HepG2 (cell line): ENCODE data around the gene RHBDD1. TPM values are rescaled to one million over a fixed set of nuclear protein-coding genes. Genes with fewer than 3 reads are reported as not detected.

Experiments used
- ATAC-seq: fragments of 200-7000 bp; cut with Tn5 transposase; 3 replicates; pipeline ENCODE4 v1.9.1; 2020; ENCODE audit warnings: mild to moderate bottlenecking, moderate library complexity
- BruUV-seq: library from RNA; stranded (reverse); fragments of 400-500 nt; replicated peaks from 2 replicates; lab custom pipeline; 2021; lab: Mats Ljungman, UMichigan
- CTCF ChIA-PET: fragments of 300-600 bp; formaldehyde crosslinking; extraction: SDS; loops from one replicate; lab custom pipeline; 2021; ENCODE audit warnings: low total read pairs, inconsistent platforms, low intra/inter-chr PET ratio; lab: Yijun Ruan, JAX
- POLR2A ChIA-PET: fragments of 350-600 bp; sonication (Branson Sonifier 250); formaldehyde crosslinking; loops from one replicate; lab custom pipeline; 2020; ENCODE audit warnings: antibody characterized with exemption, inconsistent platforms; lab: Yijun Ruan, JAX
- DNase-seq: peaks from one replicate; pipeline ENCODE4 v3.0.0-alpha.2; 2015; ENCODE audit warnings: low spot score
- FAIRE-seq: peaks from 3 replicates; lab custom pipeline; 2011; peaks lifted over from hg19 to GRCh38; lab: Jason Lieb, UNC
- H2AFZ ChIP-seq: one replicate; pipeline ENCODE4 v1.6.1; 2011; ENCODE audit warnings: low read length, inconsistent platforms
- H3K27ac ChIP-seq: fragments of 300-600 bp; 3 replicates; pipeline ENCODE4 v1.8.0; 2011; ENCODE audit warnings: mixed run types, mild to moderate bottlenecking, mixed read lengths, low read length, inconsistent platforms; ENCODE audit not compliant: insufficient read depth; ENCODE audit errors: extremely low read length
- H3K27me3 ChIP-seq, 2 experiments: fragments of 200-600 bp in 1 of 2; 2 replicates in 1 of 2; 3 replicates in 1 of 2; pipeline versions ENCODE4 v1.6.0 to v1.8.0; 2011; ENCODE audit warnings: low read length in 2 of 2, mild to moderate bottlenecking in 2 of 2, moderate library complexity in 2 of 2, inconsistent platforms in 1 of 2; ENCODE audit not compliant: insufficient read depth in 2 of 2, control insufficient read depth in 1 of 2
- H3K36me3 ChIP-seq, 2 experiments: fragments of 200-600 bp in 1 of 2; replicated peaks in 1 of 2; 2 replicates in 1 of 2; 3 replicates in 1 of 2; pipeline versions ENCODE4 v1.5.1 to v1.8.0; 2011; ENCODE audit warnings: low read length in 2 of 2, inconsistent platforms in 1 of 2; ENCODE audit not compliant: insufficient read depth in 2 of 2, control insufficient read depth in 1 of 2
- H3K4me1 ChIP-seq: 2 replicates; pipeline ENCODE4 v1.5.1; 2012; ENCODE audit warnings: low read length, inconsistent platforms; ENCODE audit not compliant: insufficient read depth
- H3K4me2 ChIP-seq: 2 replicates; pipeline ENCODE4 v1.6.0; 2011; ENCODE audit warnings: low read depth, low read length, inconsistent platforms
- H3K4me3 ChIP-seq, 3 experiments: fragments of 200-600 bp in 1 of 3; sonication (generic), shearing (Covaris generic) in 1 of 3; replicated peaks in 1 of 3; 2 replicates each; pipeline ENCODE4 v1.5.1; 2011 to 2016; ENCODE audit warnings: low read length in 3 of 3, inconsistent platforms in 2 of 3, low read depth in 2 of 3, mild to moderate bottlenecking in 2 of 3, control low read depth in 1 of 3, mixed read lengths in 1 of 3; ENCODE audit not compliant: insufficient read depth in 1 of 3
- H3K79me2 ChIP-seq: one replicate; pipeline ENCODE4 v1.6.1; 2011; ENCODE audit warnings: low read length, inconsistent platforms; ENCODE audit not compliant: insufficient read depth
- H3K9ac ChIP-seq: 2 replicates; pipeline ENCODE4 v1.6.0; 2011; ENCODE audit warnings: mild to moderate bottlenecking, low read depth, low read length, inconsistent platforms; ENCODE audit not compliant: insufficient read depth
- H3K9me3 ChIP-seq: 2 replicates; pipeline ENCODE4 v1.5.1; 2012; ENCODE audit warnings: mild to moderate bottlenecking, low read length
- H4K20me1 ChIP-seq: 2 replicates; pipeline ENCODE4 v1.6.0; 2011; ENCODE audit warnings: inconsistent platforms, mild to moderate bottlenecking, low read length, moderate library complexity; ENCODE audit not compliant: insufficient read depth
- CCDC6 ChIP-seq: sonication (generic); formaldehyde crosslinking; IDR thresholded peaks from 2 replicates; pipeline ENCODE4 v1.8.1; 2022; ENCODE audit warnings: mild to moderate bottlenecking, missing genetic modification reagents, moderate library complexity
- FOSL1 ChIP-seq: sonication (generic); formaldehyde crosslinking; IDR thresholded peaks from 2 replicates; pipeline ENCODE4 v1.9.0; 2021; ENCODE audit warnings: missing genetic modification reagents, borderline replicate concordance
- KDM3A ChIP-seq: IDR thresholded peaks from 2 replicates; pipeline ENCODE4 v1.6.1; 2018; ENCODE audit warnings: low read depth, missing compliant biosample characterization
- KMT2A ChIP-seq: sonication (generic); formaldehyde crosslinking; IDR thresholded peaks from 2 replicates; pipeline ENCODE4 v1.4.0; 2020; ENCODE audit warnings: missing genetic modification reagents
- NFRKB ChIP-seq: fragments of 450-650 bp; IDR thresholded peaks from 2 replicates; pipeline ENCODE4 v1.6.1; 2017
- SRSF9 ChIP-seq: fragments of 200-400 bp; formaldehyde crosslinking; IDR thresholded peaks from 2 replicates; pipeline ENCODE4 v1.6.1; 2018; ENCODE audit warnings: borderline replicate concordance, mild to moderate bottlenecking, low read depth, low read length; ENCODE audit not compliant: insufficient read depth, poor library complexity, severe bottlenecking
- ZC3H13 ChIP-seq: sonication (generic); formaldehyde crosslinking; IDR thresholded peaks from 2 replicates; pipeline ENCODE4 v1.8.1; 2023; ENCODE audit warnings: mild to moderate bottlenecking, missing genetic modification reagents, moderate library complexity
- ZIK1 ChIP-seq: sonication (generic); formaldehyde crosslinking; IDR thresholded peaks from 2 replicates; pipeline ENCODE4 v1.5.0; 2020; ENCODE audit warnings: mild to moderate bottlenecking, low read depth, missing genetic modification reagents, borderline replicate concordance
- ZNF460 ChIP-seq: sonication (generic); formaldehyde crosslinking; IDR thresholded peaks from 2 replicates; pipeline ENCODE4 v1.5.1; 2020; ENCODE audit warnings: missing genetic modification reagents, mild to moderate bottlenecking, borderline replicate concordance
- WGBS: methylation state at CpG from one replicate; pipeline ENCODE4 v1.1.6; 2017; ENCODE audit warnings: low lambda C conversion rate; 5-methylcytosine and 5-hydroxymethylcytosine counted together
- in situ Hi-C: cut with HindIII; loops from 2 replicates; pipeline ENCODE4 v1.10.0; 2017; ENCODE audit warnings: low pct_unique_long_range_greater_than_20kb; ENCODE audit not compliant: extremely low pct_ligation_motif_present
- intact Hi-C: fragments of 100-400 bp; cut with micrococcal nuclease; formaldehyde crosslinking; loops from one replicate; pipeline ENCODE4 v1.10.0; 2022; ENCODE audit not compliant: unreplicated experiment
- polyA plus RNA-seq, 8 experiments: library from polyadenylated mRNA; depleted of rRNA in 3 of 8; stranded (reverse) in 7 of 8; unstranded in 1 of 8; fragments of >200 nt; fragmentation: Illumina TruSeq in 4 of 8; extraction: Trizol in 4 of 8; gene quantifications; 2 replicates each; pipeline versions ENCODE4 v1.2.1 to v1.2.3, GENCODE V29; 2011 to 2016; ENCODE audit warnings: low read depth in 4 of 8, missing spikeins in 1 of 8, mixed read lengths in 1 of 8; ENCODE audit not compliant: insufficient read depth in 1 of 8
- total RNA-seq, 5 experiments: library from RNA; depleted of rRNA; stranded (reverse); fragments of >200 nt; fragmentation: Illumina TruSeq; extraction: Trizol; gene quantifications; 2 replicates each; pipeline ENCODE4 v1.2.3, GENCODE V29; 2016; ENCODE audit warnings: low read depth in 1 of 5
- TF ChIP-seq, protein P1 (sequence below): sonication (generic); formaldehyde crosslinking; IDR thresholded peaks from 2 replicates; pipeline ENCODE4 v1.5.1; 2020; ENCODE audit warnings: mild to moderate bottlenecking, missing genetic modification reagents, moderate library complexity
- TF ChIP-seq, protein P2 (sequence below): sonication (generic); formaldehyde crosslinking; IDR thresholded peaks from 2 replicates; pipeline ENCODE4 v1.4.0; 2020; ENCODE audit warnings: missing genetic modification reagents, mild to moderate bottlenecking, borderline replicate concordance
- TF ChIP-seq, protein P3 (sequence below): fragments of 450-650 bp; IDR thresholded peaks from 2 replicates; pipeline ENCODE4 v1.6.1; 2017; ENCODE audit warnings: mild to moderate bottlenecking

The RHBDD1 gene
- total and polyA plus RNA-seq, 2 of the 13 experiments (the other 11 are each of a cell fraction or from before 2014, with no cell fraction given) = 8.2 to 9.5 TPM

DNA sequence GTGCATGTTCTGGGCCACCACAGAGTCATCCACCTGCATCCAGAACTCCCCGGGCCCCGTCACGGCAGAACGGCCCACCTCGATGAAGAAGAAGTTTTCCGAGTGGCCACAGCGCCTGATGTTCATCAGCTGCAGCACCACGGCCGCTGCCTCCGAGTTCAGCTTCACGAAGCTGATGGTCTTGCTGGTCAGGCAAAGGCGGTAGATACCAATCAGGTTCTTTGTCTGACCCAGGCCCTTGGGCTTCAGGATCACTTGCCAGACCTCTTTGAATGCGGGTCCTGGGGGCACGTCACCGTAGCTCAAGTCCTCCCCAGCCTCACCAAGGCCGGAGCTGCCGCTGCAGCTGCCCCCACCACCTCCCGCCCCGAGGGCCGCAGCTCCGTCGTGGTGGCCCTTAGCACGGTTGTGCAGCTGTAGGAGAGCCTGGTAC lies 37.8 kb upstream of the RHBDD1 start (continued):
- TF ChIP-seq, protein P1, sequence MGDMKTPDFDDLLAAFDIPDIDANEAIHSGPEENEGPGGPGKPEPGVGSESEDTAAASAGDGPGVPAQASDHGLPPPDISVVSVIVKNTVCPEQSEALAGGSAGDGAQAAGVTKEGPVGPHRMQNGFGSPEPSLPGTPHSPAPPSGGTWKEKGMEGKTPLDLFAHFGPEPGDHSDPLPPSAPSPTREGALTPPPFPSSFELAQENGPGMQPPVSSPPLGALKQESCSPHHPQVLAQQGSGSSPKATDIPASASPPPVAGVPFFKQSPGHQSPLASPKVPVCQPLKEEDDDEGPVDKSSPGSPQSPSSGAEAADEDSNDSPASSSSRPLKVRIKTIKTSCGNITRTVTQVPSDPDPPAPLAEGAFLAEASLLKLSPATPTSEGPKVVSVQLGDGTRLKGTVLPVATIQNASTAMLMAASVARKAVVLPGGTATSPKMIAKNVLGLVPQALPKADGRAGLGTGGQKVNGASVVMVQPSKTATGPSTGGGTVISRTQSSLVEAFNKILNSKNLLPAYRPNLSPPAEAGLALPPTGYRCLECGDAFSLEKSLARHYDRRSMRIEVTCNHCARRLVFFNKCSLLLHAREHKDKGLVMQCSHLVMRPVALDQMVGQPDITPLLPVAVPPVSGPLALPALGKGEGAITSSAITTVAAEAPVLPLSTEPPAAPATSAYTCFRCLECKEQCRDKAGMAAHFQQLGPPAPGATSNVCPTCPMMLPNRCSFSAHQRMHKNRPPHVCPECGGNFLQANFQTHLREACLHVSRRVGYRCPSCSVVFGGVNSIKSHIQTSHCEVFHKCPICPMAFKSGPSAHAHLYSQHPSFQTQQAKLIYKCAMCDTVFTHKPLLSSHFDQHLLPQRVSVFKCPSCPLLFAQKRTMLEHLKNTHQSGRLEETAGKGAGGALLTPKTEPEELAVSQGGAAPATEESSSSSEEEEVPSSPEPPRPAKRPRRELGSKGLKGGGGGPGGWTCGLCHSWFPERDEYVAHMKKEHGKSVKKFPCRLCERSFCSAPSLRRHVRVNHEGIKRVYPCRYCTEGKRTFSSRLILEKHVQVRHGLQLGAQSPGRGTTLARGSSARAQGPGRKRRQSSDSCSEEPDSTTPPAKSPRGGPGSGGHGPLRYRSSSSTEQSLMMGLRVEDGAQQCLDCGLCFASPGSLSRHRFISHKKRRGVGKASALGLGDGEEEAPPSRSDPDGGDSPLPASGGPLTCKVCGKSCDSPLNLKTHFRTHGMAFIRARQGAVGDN (CRISPR knock-in tag) = peak; percentile 27; the same call in 1 of the 2 replicates
- TF ChIP-seq, protein P2, sequence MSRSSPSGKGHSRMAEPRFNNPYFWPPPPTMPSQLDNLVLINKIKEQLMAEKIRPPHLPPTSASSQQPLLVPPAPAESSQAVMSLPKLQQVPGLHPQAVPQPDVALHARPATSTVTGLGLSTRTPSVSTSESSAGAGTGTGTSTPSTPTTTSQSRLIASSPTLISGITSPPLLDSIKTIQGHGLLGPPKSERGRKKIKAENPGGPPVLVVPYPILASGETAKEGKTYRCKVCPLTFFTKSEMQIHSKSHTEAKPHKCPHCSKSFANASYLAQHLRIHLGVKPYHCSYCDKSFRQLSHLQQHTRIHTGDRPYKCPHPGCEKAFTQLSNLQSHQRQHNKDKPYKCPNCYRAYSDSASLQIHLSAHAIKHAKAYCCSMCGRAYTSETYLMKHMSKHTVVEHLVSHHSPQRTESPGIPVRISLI = no peak
- TF ChIP-seq SRSF9 (no peak), KMT2A (no peak)

DNA sequence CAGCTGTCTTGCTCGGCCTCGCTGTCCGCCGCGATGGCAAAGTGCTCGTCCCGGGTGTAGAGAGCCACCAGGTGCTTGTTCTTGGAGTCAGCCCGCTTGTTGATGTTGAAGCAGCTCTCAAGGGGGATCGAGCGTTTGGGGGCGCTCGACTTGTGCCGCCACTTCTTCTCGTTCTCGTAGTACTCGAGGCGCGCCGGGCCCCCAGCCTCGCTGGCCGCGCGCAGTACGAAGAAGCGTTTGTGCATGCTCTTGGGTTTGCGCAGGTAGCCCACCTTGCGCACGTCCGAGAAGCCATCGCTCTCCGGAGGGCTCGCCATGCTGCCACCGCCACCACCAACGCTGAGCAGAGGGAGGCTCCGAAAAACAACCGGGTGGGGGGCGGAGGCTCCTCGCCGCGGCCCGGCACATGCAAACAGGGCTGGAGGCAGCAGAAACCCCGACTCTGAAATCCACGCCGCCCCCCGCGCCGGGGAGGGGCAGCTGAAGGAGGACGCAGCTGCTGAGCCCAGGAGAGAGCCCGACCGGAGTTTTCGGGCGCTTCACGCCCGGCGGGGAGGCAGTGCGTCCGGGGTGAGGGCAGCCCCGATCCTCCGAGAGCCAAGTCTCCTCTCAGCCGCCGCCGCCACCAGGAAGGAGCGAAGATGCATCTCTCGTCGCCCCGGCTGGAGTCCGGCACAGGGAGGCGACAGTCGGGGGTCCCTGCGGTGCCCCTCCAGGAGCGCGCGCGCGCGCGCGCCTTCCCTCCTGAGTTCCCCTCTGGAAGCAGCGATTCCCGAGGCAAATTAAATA lies 37.2 kb upstream of the RHBDD1 start:
- Histone ChIP-seq H3K79me2 (peaks cover 46% of the 10 kb centered on the region), H3K9me3 (no peaks in the 10 kb centered on the region), H2AFZ (no peak overlapping the region), H3K4me3 (peak overlapping the region; percentile 52 to 72 (median 62); a peak in 5 of 6 replicates), H3K9ac (peak overlapping the region; percentile 81), H3K4me2 (peak overlapping the region; percentile 68), H3K36me3 (no peaks in the 10 kb centered on the region; a peak in 2 of 5 replicates), H3K4me1 (peaks cover 85% of the 10 kb centered on the region), H4K20me1 (no peaks in the 10 kb centered on the region), H3K27me3 (no peaks in the 10 kb centered on the region), H3K27ac (peak overlapping the region; percentile 96)
- intact Hi-C loops = no loop called here
- no peak for ATAC-seq
- 92% methylated on average over 74 of the region's 80 CpGs for WGBS
- ChIA-PET POLR2A (interaction anchor here (0.7 to 3.7 kb wide), 5 partner anchors 9 to 320 kb away, joined by 3 to 18 read pairs (median 3); no protein-coding TSS in a partner anchor), CTCF (no interaction called here)
- in situ Hi-C loops = loop anchor here (10.0 kb wide), 3 partner anchors 64 to 584 kb away; no protein-coding TSS in a partner anchor
- FAIRE-seq = no peak
- no peak for DNase-seq
- no TSS peak for BruUV-seq
- TF ChIP-seq, protein P3, sequence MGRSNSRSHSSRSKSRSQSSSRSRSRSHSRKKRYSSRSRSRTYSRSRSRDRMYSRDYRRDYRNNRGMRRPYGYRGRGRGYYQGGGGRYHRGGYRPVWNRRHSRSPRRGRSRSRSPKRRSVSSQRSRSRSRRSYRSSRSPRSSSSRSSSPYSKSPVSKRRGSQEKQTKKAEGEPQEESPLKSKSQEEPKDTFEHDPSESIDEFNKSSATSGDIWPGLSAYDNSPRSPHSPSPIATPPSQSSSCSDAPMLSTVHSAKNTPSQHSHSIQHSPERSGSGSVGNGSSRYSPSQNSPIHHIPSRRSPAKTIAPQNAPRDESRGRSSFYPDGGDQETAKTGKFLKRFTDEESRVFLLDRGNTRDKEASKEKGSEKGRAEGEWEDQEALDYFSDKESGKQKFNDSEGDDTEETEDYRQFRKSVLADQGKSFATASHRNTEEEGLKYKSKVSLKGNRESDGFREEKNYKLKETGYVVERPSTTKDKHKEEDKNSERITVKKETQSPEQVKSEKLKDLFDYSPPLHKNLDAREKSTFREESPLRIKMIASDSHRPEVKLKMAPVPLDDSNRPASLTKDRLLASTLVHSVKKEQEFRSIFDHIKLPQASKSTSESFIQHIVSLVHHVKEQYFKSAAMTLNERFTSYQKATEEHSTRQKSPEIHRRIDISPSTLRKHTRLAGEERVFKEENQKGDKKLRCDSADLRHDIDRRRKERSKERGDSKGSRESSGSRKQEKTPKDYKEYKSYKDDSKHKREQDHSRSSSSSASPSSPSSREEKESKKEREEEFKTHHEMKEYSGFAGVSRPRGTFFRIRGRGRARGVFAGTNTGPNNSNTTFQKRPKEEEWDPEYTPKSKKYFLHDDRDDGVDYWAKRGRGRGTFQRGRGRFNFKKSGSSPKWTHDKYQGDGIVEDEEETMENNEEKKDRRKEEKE = no peak
- TF ChIP-seq KDM3A (CRISPR knock-in tag) (no peak), ZNF460 (CRISPR knock-in tag) (no peak), CCDC6 (CRISPR knock-in tag) (no peak), ZIK1 (CRISPR knock-in tag) (0 out of 2 replicates have a peak, but pooled peaks have one; percentile 48), ZC3H13 (CRISPR knock-in tag) (peak; percentile 15; the same call in 1 of the 2 replicates), NFRKB (no peak), FOSL1 (CRISPR knock-in tag) (no peak)
